Raji (cell line): ENCODE data around the gene TENT5A.

ENCODE experiments used
- POLR2A ChIP-seq: IDR thresholded peaks from 2 replicates; pipeline ENCODE4 v1.6.1; 2011; ENCODE audit warnings: low read depth, low read length, control low read depth; ENCODE audit not compliant: insufficient read depth

The TENT5A gene

DNA sequence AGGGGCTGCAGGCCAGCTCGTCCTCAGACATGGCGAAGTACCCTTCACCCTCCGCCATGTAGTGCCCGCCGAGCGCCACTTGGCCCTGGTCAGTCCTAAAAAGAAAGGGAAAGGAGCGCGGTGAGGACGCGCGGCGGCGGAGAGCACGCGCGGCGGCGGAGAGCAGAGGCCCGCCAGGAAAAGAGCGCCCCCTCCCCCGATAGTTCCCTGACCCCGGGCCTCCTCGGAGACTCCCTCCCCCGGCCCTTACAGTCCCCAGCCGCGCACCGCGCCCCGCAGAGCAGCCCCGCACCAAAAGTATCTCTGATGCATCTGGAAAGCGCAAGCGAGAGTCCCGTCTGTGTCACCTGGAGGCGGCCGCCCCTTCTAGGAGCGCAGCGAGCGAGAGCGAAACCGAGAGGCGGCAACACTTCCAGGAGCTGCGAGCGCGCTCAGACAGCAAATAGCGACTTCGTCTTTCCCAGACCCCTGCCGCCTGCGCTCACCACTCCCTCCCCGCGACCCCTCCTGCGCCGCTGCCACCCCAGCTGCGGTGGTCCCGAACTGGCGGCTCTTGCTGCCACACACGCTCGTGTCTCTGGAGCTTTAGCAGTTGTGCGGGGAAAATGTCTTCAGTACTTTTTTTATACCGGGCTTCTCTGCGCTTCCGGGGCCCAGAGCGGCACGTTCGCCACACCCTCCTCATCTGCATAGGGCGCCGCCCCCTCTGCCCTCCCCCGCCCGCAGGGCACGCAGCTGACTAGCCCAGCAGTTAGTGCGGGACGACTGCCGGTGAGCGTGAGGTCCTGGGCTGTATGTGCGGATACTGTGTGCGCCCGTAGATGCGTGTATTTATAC, at the start of gene TENT5A:
TENT5A (minus strand) TSS at position 598 of the 837 bp plus-strand sequence; CDS start at position 58, 540 bp downstream.
- no peak for TF ChIP-seq POLR2A

GRCh38 chr6:81801489-81801888, 49.0 kb upstream of the TENT5A start:
- TF ChIP-seq POLR2A, result no peak

DNA sequence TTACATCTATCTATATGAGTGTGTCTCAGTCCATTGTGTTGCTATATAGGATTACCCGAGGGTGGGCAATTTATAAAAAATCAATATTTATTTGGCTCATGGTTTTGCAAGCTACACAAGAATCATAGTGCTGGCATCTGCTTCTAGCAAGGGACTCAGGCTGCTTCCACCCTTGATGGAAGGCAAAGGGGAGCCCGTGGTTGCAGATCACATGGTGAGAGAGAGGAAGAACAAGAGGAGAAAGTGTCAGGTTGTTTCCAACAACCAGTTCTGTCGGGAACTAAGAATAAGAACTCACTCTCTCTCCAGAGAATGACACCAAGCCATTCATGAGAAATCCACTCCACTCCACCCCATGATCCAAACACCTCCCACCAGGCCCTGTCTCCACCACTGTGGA, 48.2 kb upstream of the TENT5A start:
- TF ChIP-seq POLR2A, result no peak

GRCh38 chr6:81799323-81799722, 46.8 kb upstream of the TENT5A start:
- TF ChIP-seq POLR2A, result no peak

DNA sequence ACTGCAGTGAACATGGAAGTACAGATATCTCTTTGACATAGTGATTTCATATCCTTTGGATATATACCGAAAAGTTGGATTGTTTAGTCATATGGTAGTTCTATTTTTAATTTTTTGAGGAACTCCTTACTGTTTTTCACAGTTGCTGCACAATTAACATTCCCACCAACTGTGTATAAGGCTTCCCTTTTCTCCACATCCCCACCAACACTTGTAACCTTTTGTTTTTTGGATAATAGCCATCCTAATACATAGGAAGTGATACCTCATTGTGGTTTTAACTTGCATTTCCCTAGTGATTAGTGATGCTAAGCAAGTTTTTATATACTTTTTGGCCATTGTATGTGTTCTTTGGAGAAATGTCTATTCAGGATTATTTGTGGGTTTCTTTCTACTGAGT, 45.1 kb upstream of the TENT5A start:
- no peak for TF ChIP-seq POLR2A

DNA sequence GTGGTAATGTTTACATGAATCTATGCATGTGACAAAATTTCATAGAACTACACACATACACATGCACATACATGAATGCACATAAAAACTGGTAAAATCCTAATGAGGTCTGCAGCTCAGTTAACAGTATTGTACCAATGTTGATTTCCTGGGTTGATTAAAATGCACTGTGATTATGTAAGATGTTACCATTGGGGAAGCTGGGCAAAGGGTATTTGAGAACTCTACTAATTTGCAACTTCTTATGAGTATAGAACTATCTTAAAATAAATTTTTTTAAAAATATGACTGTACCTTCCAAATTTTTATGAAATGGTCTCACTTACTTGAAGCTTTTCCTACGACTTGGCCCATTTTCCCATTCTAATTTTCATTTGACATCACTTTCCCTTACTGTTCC, 43.4 kb upstream of the TENT5A start:
- no peak for TF ChIP-seq POLR2A

GRCh38 chr6:81793821-81794475, 41.5 kb upstream of the TENT5A start:
- no peak for TF ChIP-seq POLR2A

DNA sequence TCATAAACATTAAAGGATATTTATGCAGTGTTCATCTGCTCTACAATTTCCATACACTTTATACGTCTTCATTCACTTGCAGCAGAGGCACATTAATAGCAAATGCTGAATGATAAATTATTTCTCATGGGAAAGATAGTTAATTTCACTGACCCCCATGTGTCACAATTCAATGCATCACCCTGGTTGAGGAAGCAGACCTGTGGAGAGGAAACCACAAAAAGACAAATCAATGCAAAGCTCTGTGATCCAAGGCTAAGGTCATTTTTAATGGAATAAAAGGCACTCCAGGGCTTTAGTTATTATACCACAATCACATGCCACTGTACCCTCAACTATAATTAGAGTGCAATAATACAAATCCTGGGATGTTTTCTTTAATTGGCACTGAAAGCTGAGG, 40.3 kb upstream of the TENT5A start:
- TF ChIP-seq POLR2A, result no peak

DNA sequence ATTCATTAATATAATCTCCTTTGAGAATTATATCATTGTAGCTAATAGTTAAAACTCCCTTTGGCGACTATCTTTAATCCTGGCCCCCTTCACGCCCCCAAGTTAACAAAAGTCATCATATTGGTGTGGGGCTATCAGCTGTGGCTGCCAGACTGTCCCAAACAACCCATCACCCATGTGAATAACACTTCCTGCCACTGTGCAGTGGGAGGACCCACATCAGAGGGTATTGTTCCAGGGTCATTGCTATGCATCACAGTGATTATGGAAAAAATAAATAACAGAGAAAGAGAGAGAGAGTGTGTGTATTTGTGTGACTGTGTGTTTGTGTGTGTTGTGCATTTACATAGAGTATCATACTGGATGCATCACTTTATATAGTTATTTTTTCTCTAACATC, 39.3 kb upstream of the TENT5A start:
- TF ChIP-seq POLR2A, result no peak

DNA sequence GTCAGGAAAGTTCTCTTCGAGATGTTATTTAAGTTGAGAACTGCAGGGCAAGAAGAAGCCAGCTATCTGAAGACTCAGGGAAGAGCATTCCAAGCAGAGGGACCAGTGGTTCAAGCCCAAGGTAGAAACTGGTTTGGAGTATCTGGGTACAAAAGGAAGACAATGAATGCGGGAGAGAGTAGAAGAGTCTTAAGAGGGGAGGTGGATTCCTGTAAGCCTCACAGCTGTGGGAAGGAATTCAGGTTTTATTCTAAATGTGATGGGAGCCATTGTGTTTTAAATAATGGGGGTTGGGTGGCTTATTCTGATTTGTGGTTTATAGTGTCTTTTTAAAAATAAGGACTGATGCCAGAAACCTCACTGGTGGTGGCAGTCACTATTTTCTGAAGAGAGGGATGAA, 37.6 kb upstream of the TENT5A start:
- TF ChIP-seq POLR2A, result no peak

DNA sequence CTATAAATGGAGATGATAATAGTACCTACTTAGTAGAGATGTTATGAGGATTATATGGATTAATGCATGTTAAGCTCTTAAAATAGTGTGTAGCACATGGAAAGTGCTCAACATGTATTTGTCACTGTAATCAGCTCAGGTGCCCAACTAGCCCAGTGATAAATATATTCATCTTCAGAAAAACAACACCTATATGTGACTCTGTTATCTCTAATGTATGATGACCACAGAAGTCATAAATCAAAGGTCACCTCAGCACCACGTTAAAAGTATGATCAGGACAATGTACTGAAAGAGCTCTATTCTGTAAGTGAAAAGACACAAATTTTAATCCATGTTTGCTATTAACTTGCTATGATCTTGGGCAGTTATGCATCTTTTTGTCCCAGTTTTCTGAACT, 36.8 kb upstream of the TENT5A start:
- TF ChIP-seq POLR2A, result no peak

GRCh38 chr6:81788748-81789147, 36.3 kb upstream of the TENT5A start:
- no peak for TF ChIP-seq POLR2A

GRCh38 chr6:81787313-81788068, 35.0 kb upstream of the TENT5A start:
- no peak for TF ChIP-seq POLR2A

DNA sequence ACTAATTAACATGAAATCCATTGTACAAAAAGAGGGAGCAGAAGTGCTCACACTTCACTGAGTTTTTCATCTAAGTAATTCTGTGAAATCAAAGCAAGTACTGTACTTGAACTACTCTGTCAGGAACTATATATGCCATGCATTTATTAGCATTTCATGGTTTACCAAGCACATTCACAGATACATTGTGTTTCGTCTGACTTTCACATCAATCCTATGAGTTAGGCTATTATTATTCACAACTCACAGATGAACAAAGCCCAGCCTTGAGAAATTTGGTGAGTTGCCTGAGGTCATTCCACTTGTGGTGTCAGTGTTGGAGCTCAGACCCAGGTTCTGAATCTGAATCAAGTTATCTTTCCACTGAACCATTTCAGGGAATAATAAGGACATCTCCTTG, 33.7 kb upstream of the TENT5A start:
- no peak for TF ChIP-seq POLR2A

DNA sequence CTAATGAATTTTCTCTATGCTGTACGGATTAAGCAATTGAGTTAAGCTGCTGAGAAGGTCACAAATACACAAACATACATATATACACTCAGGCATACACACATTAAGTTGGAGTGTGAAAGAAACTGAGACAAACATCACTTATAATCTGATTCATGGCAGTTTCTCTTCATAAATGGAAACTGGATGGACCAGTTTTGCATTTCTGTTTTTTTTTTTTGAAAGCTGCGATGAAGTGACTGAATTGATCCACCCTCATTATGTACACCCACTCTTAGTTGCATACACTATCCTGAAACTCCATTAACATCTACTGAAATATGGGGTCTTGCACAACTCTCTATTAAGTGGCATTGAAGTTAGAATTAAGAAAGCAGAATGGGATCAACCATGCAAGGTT, 32.9 kb upstream of the TENT5A start:
- no peak for TF ChIP-seq POLR2A

DNA sequence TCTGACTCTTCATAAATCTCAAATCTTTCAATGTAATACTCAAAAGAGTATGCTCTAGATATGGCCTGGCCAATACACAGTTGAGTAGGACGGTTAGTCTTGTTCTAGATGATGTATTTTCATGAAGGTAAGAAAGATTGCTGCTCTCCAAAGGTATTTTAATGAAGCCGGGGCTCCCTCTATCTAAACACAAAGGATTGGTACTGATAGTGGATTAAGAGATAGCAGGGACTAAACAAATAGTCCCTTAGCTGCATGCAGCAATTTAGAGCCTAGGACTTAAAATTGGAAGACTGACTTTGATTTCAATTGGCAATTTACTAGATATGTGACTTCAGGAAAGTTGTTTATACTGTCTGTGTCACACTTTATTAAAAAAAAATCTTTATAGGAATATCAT, 31.4 kb upstream of the TENT5A start:
- no peak for TF ChIP-seq POLR2A
